OCI-LY3 (cell line): ENCODE data around the gene IRAG1.

Experiments used
- H2AFZ ChIP-seq: fragments of 200-600, 300-600 bp; shearing (Covaris generic); 2 replicates; pipeline ENCODE4 v1.6.0; 2014; ENCODE audit warnings: antibody characterized with exemption, low read depth, low read length
- H3K27ac ChIP-seq: fragments of 200-600, 300-600 bp; sonication (generic); 2 replicates; pipeline ENCODE4 v1.5.1; 2014; ENCODE audit warnings: mild to moderate bottlenecking, low read length, moderate library complexity, mixed read lengths
- H3K27me3 ChIP-seq: fragments of 200-600, 300-600 bp; sonication (generic); 2 replicates; pipeline ENCODE4 v1.6.1; 2014; ENCODE audit warnings: low read depth, low read length, mixed read lengths
- H3K36me3 ChIP-seq: fragments of 200-600, 300-600 bp; sonication (generic); replicated peaks from 2 replicates; pipeline ENCODE3; 2014; ENCODE audit warnings: low read depth, low read length, mixed read lengths
- H3K4me1 ChIP-seq: fragments of 300-600, 200-600 bp; sonication (generic); 2 replicates; pipeline ENCODE4 v1.6.1; 2014; ENCODE audit warnings: low read length, mixed read lengths
- H3K4me2 ChIP-seq: fragments of 200-600, 300-600 bp; sonication (generic); 2 replicates; pipeline ENCODE4 v1.6.1; 2014; ENCODE audit warnings: low read length, mixed read lengths
- H3K4me3 ChIP-seq: fragments of 300-600, 200-600 bp; sonication (generic); 2 replicates; pipeline ENCODE4 v1.5.1; 2014; ENCODE audit warnings: antibody characterized with exemption, mild to moderate bottlenecking, low read length, moderate library complexity
- H3K79me2 ChIP-seq: fragments of 300-600, 200-600 bp; shearing (Covaris generic); 2 replicates; pipeline ENCODE4 v1.6.1; 2014; ENCODE audit warnings: mild to moderate bottlenecking, low read length, mixed read lengths
- H3K9ac ChIP-seq: fragments of 300-600, 200-600 bp; shearing (Covaris generic); 2 replicates; pipeline ENCODE4 v1.6.0; 2014; ENCODE audit warnings: mild to moderate bottlenecking, low read length, moderate library complexity
- H3K9me3 ChIP-seq: fragments of 200-600, 300-600 bp; shearing (Covaris generic); 2 replicates; pipeline ENCODE4 v1.6.1; 2014; ENCODE audit warnings: low read length, mixed read lengths; ENCODE audit not compliant: insufficient read depth
- H4K20me1 ChIP-seq: fragments of 200-600, 300-600 bp; sonication (generic); 2 replicates; pipeline ENCODE4 v1.6.1; 2016; ENCODE audit warnings: low read length, mixed read lengths; ENCODE audit not compliant: insufficient read depth
- CTCF ChIP-seq: fragments of 200-600, 300-600 bp; sonication (generic); IDR thresholded peaks from 2 replicates; pipeline ENCODE4 v1.5.1; 2014; ENCODE audit warnings: antibody characterized with exemption, low read length, low read depth
- EZH2phosphoT487 ChIP-seq: fragments of 200-600 bp; shearing (Covaris generic); IDR thresholded peaks from 2 replicates; pipeline ENCODE4 v1.6.1; 2018; ENCODE audit warnings: antibody characterized with exemption, mixed run types, low read depth

Gene IRAG1

GRCh38 chr11:10669258-10670033 is 24.1 kb downstream of the IRAG1 start:
- H4K20me1 ChIP-seq: no peaks in the 10 kb centered on the region
- TF ChIP-seq EZH2phosphoT487: no peak
- TF ChIP-seq CTCF: no peak
- H3K27ac ChIP-seq: no peak overlapping the region
- H3K36me3 ChIP-seq: no peaks in the 10 kb centered on the region
- no peaks in the 10 kb centered on the region for H3K4me1 ChIP-seq
- no peak overlapping the region for H3K9ac ChIP-seq
- no peaks in the 10 kb centered on the region for H3K9me3 ChIP-seq
- H3K79me2 ChIP-seq: no peaks in the 10 kb centered on the region
- H3K4me3 ChIP-seq: no peak overlapping the region
- H2AFZ ChIP-seq: no peak overlapping the region
- no peak overlapping the region for H3K4me2 ChIP-seq
- peaks cover 33% of the 10 kb centered on the region for H3K27me3 ChIP-seq

GRCh38 chr11:10667521-10667885 is 26.1 kb downstream of the IRAG1 start:
- no peak overlapping the region for H3K4me3 ChIP-seq
- H3K9me3 ChIP-seq: no peaks in the 10 kb centered on the region
- no peak overlapping the region for H2AFZ ChIP-seq
- H3K36me3 ChIP-seq: no peaks in the 10 kb centered on the region
- H3K27me3 ChIP-seq: peaks cover 19% of the 10 kb centered on the region
- no peaks in the 10 kb centered on the region for H4K20me1 ChIP-seq
- no peak overlapping the region for H3K4me2 ChIP-seq
- TF ChIP-seq CTCF (no peak), EZH2phosphoT487 (no peak)
- H3K27ac ChIP-seq: no peak overlapping the region
- no peak overlapping the region for H3K9ac ChIP-seq
- no peaks in the 10 kb centered on the region for H3K79me2 ChIP-seq
- H3K4me1 ChIP-seq: no peaks in the 10 kb centered on the region

GRCh38 chr11:10666556-10667520 is 26.7 kb downstream of the IRAG1 start:
- Histone ChIP-seq H3K4me2 (no peak overlapping the region), H2AFZ (no peak overlapping the region), H3K4me1 (no peaks in the 10 kb centered on the region), H3K4me3 (no peak overlapping the region), H3K27ac (no peak overlapping the region), H3K9ac (no peak overlapping the region), H3K36me3 (no peaks in the 10 kb centered on the region), H4K20me1 (no peaks in the 10 kb centered on the region), H3K27me3 (peaks cover 12% of the 10 kb centered on the region), H3K9me3 (no peaks in the 10 kb centered on the region), H3K79me2 (no peaks in the 10 kb centered on the region)
- TF ChIP-seq EZH2phosphoT487 (no peak), CTCF (no peak)

GRCh38 chr11:10664496-10664895 is 29.1 kb downstream of the IRAG1 start:
- no peak overlapping the region for H3K4me2 ChIP-seq
- H3K4me3 ChIP-seq: no peak overlapping the region
- H3K79me2 ChIP-seq: no peaks in the 10 kb centered on the region
- H4K20me1 ChIP-seq: no peaks in the 10 kb centered on the region
- H3K9me3 ChIP-seq: no peaks in the 10 kb centered on the region
- no peaks in the 10 kb centered on the region; the same call in 1 of the 2 replicates for H3K4me1 ChIP-seq
- no peak overlapping the region for H3K27ac ChIP-seq
- H3K36me3 ChIP-seq: no peaks in the 10 kb centered on the region
- no peak for TF ChIP-seq CTCF
- TF ChIP-seq EZH2phosphoT487: no peak
- H2AFZ ChIP-seq: no peak overlapping the region
- 0 out of 2 replicates have a peak, but pooled peaks cover 4% of the 10 kb centered on the region for H3K27me3 ChIP-seq
- no peak overlapping the region for H3K9ac ChIP-seq
